Muscle layer of colon (tissue), 2 donors: ENCODE measurements around the gene HMGXB4.

Experiments
- H3K27ac ChIP-seq: one replicate; pipeline ENCODE4 v1.7.0; 2013; ENCODE audit warnings: low read depth, mild to moderate bottlenecking, low read length, moderate library complexity
- H3K27me3 ChIP-seq, 2 donors: one replicate each; pipeline ENCODE4 v1.7.0; 2013; ENCODE audit warnings: low read length in 2 of 2, mild to moderate bottlenecking in 2 of 2; ENCODE audit not compliant: insufficient read depth in 2 of 2, control insufficient read depth in 1 of 2
- H3K36me3 ChIP-seq: one replicate; pipeline ENCODE4 v1.7.0; 2013; ENCODE audit warnings: mild to moderate bottlenecking, low read length; ENCODE audit not compliant: insufficient read depth
- H3K4me1 ChIP-seq: one replicate; pipeline ENCODE4 v1.7.0; 2013; ENCODE audit warnings: mild to moderate bottlenecking, low read length; ENCODE audit not compliant: insufficient read depth
- H3K4me3 ChIP-seq, 2 donors: one replicate each; pipeline ENCODE4 v1.7.0; 2013; ENCODE audit warnings: low read length in 2 of 2, low read depth in 1 of 2, mild to moderate bottlenecking in 1 of 2, moderate library complexity in 1 of 2
- H3K9ac ChIP-seq: one replicate; pipeline ENCODE4 v1.7.0; 2013; ENCODE audit warnings: low read length
- H3K9me3 ChIP-seq: one replicate; pipeline ENCODE4 v1.7.0; 2013; ENCODE audit warnings: mild to moderate bottlenecking, low read length
- donor health status: abdominal sarcoma.
- donor health status: Adenocarcinoma of cecum.

The HMGXB4 gene, protein sequence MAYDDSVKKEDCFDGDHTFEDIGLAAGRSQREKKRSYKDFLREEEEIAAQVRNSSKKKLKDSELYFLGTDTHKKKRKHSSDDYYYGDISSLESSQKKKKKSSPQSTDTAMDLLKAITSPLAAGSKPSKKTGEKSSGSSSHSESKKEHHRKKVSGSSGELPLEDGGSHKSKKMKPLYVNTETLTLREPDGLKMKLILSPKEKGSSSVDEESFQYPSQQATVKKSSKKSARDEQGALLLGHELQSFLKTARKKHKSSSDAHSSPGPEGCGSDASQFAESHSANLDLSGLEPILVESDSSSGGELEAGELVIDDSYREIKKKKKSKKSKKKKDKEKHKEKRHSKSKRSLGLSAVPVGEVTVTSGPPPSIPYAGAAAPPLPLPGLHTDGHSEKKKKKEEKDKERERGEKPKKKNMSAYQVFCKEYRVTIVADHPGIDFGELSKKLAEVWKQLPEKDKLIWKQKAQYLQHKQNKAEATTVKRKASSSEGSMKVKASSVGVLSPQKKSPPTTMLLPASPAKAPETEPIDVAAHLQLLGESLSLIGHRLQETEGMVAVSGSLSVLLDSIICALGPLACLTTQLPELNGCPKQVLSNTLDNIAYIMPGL

DNA sequence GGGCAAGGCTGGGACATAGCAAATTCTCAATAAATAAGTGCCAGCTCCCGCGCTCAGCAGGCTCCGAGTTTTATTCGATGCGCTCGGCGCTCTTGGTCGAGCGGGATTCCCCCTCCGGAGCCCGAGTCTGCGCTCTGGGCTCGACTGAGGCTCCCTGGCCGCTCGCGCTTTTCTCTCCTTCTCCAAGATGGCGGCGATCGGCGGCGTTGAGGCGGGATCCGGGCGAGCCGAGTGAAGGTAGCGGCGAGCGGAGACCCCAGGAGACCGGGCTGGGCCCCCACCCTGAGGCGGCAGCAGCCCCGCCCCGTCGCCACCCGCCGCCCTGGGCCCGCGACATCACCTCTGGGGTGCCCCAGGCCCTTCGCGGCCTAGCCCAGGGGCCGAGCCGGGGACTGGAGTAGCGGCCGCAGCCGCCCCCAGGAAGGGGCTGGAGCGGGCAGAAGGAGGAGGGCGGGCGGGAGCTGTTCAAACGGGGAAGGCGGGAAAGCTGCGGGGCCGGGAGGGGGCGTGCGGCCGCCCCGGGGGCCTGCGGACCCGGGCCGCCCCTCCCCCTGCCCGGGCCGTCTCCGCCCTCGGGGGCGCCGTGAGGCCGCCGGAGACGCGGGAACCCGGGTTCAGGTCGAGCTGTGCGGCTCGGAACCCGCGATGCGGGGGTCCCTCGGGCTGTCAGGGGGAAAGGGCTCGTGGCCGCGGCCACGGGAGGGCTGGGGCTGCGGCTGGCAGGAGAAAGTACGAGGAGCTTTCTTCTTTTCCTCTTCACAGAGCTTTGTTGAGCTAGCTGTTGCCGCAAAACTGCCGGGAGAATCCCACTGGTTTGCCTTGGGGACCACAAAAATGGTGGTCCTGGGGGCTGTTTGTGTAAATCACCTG is at the start of gene HMGXB4:
Gene HMGXB4 (plus strand): TSS at position 173 of the 870 bp plus-strand sequence. CDS start 4,898 bp downstream, outside the sequence.
- H3K27ac ChIP-seq, result peak within 1 kb of the TSS; percentile 89
- peaks cover 18% of the 10 kb centered on the region for H3K4me1 ChIP-seq
- H3K36me3 ChIP-seq, result peaks cover 6% of the 10 kb centered on the region
- peak within 1 kb of the TSS; percentile 67 to 90 for H3K4me3 ChIP-seq
- H3K9me3 ChIP-seq, result no peaks in the 10 kb centered on the region
- H3K27me3 ChIP-seq, result no peaks in the 10 kb centered on the region
- H3K9ac ChIP-seq, result peak within 1 kb of the TSS; percentile 88

DNA sequence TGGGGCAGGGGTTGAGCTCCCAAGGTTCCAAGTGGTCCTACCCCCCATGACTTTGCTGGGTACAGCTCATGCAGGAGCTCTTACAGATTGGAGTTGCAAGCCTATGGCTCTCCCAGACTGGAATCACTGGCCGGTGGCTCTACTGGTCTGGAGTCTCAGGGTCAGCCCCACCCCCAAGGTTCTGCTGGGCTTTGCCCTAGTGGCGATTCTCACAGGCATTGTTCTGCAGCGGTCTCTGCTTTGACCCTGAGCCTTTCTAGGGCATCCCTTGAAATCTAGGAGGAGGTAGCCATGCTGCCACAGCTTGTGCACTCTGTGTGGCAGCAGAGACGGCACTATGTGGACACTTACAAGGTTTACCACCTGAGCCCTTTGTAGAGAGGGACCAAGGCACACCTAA is 49.3 kb upstream of the HMGXB4 start:
- no peak overlapping the region for H3K9ac ChIP-seq
- no peak overlapping the region for H3K27ac ChIP-seq
- no peaks in the 10 kb centered on the region for H3K27me3 ChIP-seq
- H3K9me3 ChIP-seq, result no peaks in the 10 kb centered on the region
- H3K4me1 ChIP-seq, result peaks cover 20% of the 10 kb centered on the region
- H3K36me3 ChIP-seq, result no peaks in the 10 kb centered on the region
- H3K4me3 ChIP-seq, result no peak overlapping the region

DNA sequence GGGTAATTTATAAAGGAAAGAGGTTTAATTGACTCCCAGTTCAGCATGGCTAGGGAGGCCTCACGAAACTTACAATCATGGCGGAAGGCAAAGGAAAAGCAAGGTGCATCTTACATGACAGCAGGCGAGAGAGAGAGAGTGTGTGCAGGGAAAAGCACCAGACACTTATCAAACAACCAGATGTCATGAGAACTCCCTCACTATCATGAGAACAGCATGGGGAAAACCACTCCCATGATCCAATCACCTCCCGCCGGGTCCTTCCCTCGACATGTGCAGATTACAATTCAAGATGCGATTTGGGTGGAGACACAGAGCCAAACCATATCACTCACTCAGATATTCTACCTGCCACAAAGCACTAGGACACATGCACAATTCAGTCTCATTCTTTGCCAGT is 48.1 kb upstream of the HMGXB4 start:
- no peaks in the 10 kb centered on the region for H3K27me3 ChIP-seq
- no peak overlapping the region for H3K9ac ChIP-seq

DNA sequence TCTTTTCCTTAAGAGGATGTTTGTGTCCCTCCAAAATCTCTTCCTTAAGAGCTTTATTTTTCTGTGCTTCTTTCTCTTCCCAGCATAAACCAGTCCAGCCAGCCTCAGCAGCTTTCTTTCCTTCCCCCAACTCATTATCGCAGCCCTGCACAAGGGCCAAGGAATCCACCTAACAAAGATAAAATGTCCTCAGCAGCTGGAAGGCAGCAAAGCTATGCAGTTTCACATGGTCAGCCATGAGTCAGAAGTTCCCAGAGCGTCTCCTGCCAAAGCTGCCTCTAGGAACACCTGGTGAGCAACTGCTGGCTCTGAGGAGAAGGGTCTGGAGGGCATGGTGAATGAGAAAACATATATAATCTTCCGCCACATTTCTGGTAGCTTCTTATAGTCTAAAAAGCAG is 45.3 kb upstream of the HMGXB4 start:
- H3K4me1 ChIP-seq, result peaks cover 7% of the 10 kb centered on the region
- H3K9me3 ChIP-seq, result no peaks in the 10 kb centered on the region
- no peaks in the 10 kb centered on the region for H3K36me3 ChIP-seq
- H3K27me3 ChIP-seq, result no peaks in the 10 kb centered on the region
- H3K27ac ChIP-seq, result no peak overlapping the region
- no peak overlapping the region for H3K4me3 ChIP-seq
- no peak overlapping the region for H3K9ac ChIP-seq

More for the DNA sequence above, 48.1 kb upstream of the HMGXB4 start:
- Histone ChIP-seq H3K27ac (no peak overlapping the region), H3K36me3 (no peaks in the 10 kb centered on the region), H3K9me3 (no peaks in the 10 kb centered on the region), H3K4me1 (peaks cover 20% of the 10 kb centered on the region), H3K4me3 (no peak overlapping the region)

DNA sequence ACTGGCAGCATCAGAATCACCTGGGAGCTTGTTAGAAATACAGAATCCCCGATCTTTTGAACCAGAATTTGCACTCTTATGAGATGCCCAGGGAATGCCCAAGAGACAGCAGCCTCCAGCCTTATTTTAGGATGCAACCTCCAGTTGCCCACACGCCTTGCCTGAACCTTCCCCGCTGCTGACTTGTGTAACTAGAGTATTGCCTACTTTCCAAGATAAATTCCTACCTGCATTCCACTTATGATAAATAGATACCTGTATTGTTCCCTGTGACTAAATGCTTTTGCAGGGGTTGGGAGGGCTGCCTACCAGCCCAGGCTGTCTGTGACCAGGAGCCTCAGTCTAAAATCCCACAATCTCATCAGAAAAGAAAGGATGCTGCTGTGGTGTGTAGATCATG is 44.3 kb upstream of the HMGXB4 start:
- Histone ChIP-seq H3K27ac (no peak overlapping the region), H3K27me3 (no peaks in the 10 kb centered on the region), H3K4me3 (no peak overlapping the region), H3K9me3 (no peaks in the 10 kb centered on the region), H3K36me3 (no peaks in the 10 kb centered on the region), H3K9ac (no peak overlapping the region), H3K4me1 (peaks cover 7% of the 10 kb centered on the region)

DNA sequence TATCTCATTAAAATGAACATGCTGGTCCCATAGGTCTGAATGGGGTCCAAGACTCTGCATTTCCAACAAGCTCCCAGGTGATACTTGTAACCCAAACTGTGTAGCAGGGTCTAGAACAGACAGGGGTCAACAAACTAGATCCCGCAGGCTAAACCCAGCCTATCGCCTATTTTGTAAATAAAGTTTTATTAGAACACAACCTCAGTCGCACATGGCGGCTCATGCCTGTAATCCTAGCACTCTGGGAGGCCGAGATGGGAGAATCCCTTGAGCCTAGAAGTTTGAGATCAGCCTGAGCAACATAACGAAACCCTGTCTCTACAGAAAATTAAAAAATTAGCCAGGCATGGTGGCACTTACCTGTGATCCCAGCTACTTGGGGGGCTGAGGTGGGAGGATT is 42.3 kb upstream of the HMGXB4 start:
- H3K27me3 ChIP-seq, result no peaks in the 10 kb centered on the region
- H3K27ac ChIP-seq, result no peak overlapping the region
- no peaks in the 10 kb centered on the region for H3K9me3 ChIP-seq
- no peak overlapping the region for H3K9ac ChIP-seq
- peaks cover under 1% of the 10 kb centered on the region for H3K4me1 ChIP-seq
- no peak overlapping the region for H3K4me3 ChIP-seq
- H3K36me3 ChIP-seq, result no peaks in the 10 kb centered on the region

DNA sequence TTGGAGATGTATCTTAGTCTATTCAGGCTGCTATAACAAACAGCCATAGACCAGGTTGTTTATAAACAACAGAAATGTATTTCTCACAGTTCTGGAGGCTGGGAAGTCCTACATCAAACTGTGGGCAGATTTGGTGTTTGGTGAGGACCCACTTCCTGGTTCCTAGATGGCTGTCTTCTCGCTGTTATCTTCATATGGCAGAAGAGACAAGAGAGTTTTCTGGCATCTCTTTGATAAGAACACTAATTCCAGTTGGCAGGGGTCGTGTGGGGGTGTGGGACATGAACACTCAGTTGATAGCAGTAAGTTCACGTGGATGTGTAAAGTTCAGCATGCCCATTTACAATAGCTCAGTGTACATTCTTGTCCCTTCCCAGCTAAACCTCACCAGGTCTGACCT is 41.3 kb upstream of the HMGXB4 start:
- Histone ChIP-seq H3K36me3 (no peaks in the 10 kb centered on the region), H3K27ac (no peak overlapping the region), H3K27me3 (no peaks in the 10 kb centered on the region), H3K4me3 (no peak overlapping the region), H3K9me3 (no peaks in the 10 kb centered on the region), H3K9ac (no peak overlapping the region), H3K4me1 (no peaks in the 10 kb centered on the region)

DNA sequence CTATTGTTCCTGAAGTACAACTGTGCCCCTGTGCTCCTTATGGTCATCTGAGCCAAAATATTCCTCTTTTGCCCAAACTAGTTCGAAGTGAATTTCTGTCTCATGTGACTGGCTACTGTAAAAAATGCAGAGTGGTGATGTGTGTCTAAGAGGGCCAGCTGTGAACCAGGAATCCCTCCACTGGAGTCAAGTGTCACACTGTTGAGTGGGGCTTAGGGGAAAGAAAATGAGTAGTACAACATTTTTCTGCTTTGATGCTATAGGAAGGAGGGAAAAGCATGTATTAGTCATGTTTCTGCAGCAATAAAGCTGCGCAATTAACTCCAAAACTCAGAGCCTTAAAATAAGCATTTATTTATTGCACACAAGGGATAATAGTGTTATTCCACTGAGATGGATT is 39.8 kb upstream of the HMGXB4 start:
- no peaks in the 10 kb centered on the region for H3K36me3 ChIP-seq
- no peaks in the 10 kb centered on the region for H3K4me1 ChIP-seq

DNA sequence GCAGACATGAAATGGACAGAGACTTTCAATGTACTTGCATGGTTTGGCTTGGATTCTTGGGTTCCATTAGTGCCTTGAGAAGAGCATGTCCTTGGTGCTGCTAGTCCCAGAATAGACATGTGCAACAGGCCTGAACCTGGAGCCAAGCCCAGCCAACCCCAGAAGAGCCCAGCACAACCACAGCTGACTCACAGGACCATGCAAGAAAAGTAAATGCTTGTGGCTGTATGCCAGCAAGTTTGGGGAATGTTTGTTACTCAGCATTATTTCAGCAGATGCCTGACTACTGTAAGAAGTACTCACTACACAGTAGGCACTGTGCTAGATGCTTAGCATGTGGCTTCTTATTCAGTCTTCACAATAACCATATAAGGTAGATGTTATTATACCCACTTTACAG is 39.2 kb upstream of the HMGXB4 start:
- Histone ChIP-seq H3K27ac (no peak overlapping the region), H3K4me3 (no peak overlapping the region), H3K36me3 (no peaks in the 10 kb centered on the region), H3K4me1 (no peaks in the 10 kb centered on the region), H3K9ac (no peak overlapping the region), H3K27me3 (no peaks in the 10 kb centered on the region), H3K9me3 (no peaks in the 10 kb centered on the region)

More for the DNA sequence above, 39.8 kb upstream of the HMGXB4 start:
- Histone ChIP-seq H3K9ac (no peak overlapping the region), H3K4me3 (no peak overlapping the region), H3K9me3 (no peaks in the 10 kb centered on the region), H3K27me3 (no peaks in the 10 kb centered on the region), H3K27ac (no peak overlapping the region)

DNA sequence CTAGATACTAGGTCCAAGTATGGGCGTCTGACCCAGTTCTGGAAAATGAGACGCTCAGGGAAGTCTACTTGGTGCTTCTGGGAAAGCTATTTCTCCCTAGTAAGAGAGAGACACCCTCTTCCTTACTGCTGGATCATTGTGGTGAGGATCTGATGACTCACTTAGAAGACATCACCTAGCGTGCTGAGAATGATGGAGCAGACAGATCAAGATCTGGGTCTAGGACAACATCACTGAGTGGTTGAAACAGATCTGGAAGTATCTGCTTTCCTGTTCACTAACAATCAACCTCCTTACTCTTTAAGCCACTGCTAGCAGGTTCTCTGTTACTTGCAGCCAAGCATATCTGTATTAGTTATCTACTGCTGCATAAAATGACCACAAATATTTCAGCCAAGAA is 38.3 kb upstream of the HMGXB4 start:
- H3K27ac ChIP-seq, result no peak overlapping the region
- no peak overlapping the region for H3K9ac ChIP-seq
- no peaks in the 10 kb centered on the region for H3K36me3 ChIP-seq
- H3K27me3 ChIP-seq, result no peaks in the 10 kb centered on the region
- H3K4me1 ChIP-seq, result no peaks in the 10 kb centered on the region
- H3K4me3 ChIP-seq, result no peak overlapping the region
- H3K9me3 ChIP-seq, result no peaks in the 10 kb centered on the region

DNA sequence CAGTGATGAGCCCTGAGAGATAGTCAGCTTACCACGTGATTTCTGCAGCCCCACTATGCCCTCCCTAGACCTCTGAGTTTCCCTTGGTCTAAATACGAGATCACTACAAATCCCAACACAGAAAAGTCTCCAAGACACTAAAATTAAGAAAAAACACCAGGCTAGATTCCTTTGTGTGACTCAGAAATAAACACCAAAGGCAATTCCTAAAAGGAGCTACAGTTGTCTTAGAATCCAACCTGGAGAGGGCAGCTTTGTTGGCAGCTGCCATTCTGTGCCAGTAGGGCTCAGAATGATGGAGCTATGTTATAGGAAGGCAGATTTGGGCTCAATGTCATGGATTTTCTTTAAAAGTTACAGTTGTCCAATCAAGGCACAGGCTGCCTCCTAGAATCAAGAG is 37.1 kb upstream of the HMGXB4 start:
- Histone ChIP-seq H3K36me3 (no peaks in the 10 kb centered on the region), H3K27ac (no peak overlapping the region)

More for the DNA sequence above, 37.1 kb upstream of the HMGXB4 start:
- Histone ChIP-seq H3K9ac (no peak overlapping the region), H3K4me1 (no peaks in the 10 kb centered on the region), H3K27me3 (no peaks in the 10 kb centered on the region), H3K4me3 (no peak overlapping the region), H3K9me3 (no peaks in the 10 kb centered on the region)
